IMR-90 (cell line): ENCODE measurements around the gene MEGF9. TPM values are rescaled to one million over a fixed set of nuclear protein-coding genes. Genes with fewer than 3 reads are reported as not detected.

Source experiments
- ATAC-seq: fragments of 200-7000 bp; cut with Tn5 transposase; 2 replicates; pipeline ENCODE4 v1.9.1; 2020; ENCODE audit warnings: low read depth, mild to moderate bottlenecking, moderate library complexity
- BruUV-seq: library from RNA; stranded (reverse); fragments of 400-500 nt; replicated peaks from 2 replicates; lab custom pipeline; 2021; lab: Mats Ljungman, UMichigan
- CTCF ChIA-PET: fragments of 300-600 bp; formaldehyde crosslinking; extraction: SDS; loops from one replicate; lab custom pipeline; 2021; ENCODE audit warnings: antibody characterized with exemption; lab: Yijun Ruan, JAX
- POLR2A ChIA-PET: fragments of 300-600 bp; sonication (Branson Sonifier 250); formaldehyde crosslinking; loops from one replicate; lab custom pipeline; 2022; ENCODE audit warnings: antibody characterized with exemption; ENCODE audit not compliant: unreplicated experiment; lab: Charles Lee
- DNase-seq: peaks from one replicate; pipeline ENCODE4 v3.0.0; 2013
- H2AFZ ChIP-seq: replicated peaks from 2 replicates; pipeline ENCODE3; 2013; ENCODE audit warnings: low read length, mild to moderate bottlenecking; ENCODE audit not compliant: poor library complexity
- H2AK5ac ChIP-seq: 2 replicates; pipeline ENCODE4 v1.6.1; 2013; ENCODE audit warnings: low read depth, low read length, inconsistent platforms
- H2AK9ac ChIP-seq: replicated peaks from 2 replicates; pipeline ENCODE3; 2013; ENCODE audit warnings: mild to moderate bottlenecking, low read depth, low read length, moderate library complexity; ENCODE audit not compliant: poor library complexity
- H2BK120ac ChIP-seq: 2 replicates; pipeline ENCODE4 v1.6.1; 2013; ENCODE audit warnings: low read depth, low read length, inconsistent platforms
- H2BK15ac ChIP-seq: 3 replicates; pipeline ENCODE4 v1.6.1; 2013; ENCODE audit warnings: low read depth, low read length, inconsistent platforms
- H2BK20ac ChIP-seq: 2 replicates; pipeline ENCODE4 v1.6.1; 2013; ENCODE audit warnings: low read depth, mild to moderate bottlenecking, inconsistent platforms, low read length, moderate library complexity
- H2BK5ac ChIP-seq: 2 replicates; pipeline ENCODE4 v1.6.1; 2013; ENCODE audit warnings: mild to moderate bottlenecking, low read depth, low read length, inconsistent platforms; ENCODE audit not compliant: poor library complexity, severe bottlenecking
- H3K14ac ChIP-seq: replicated peaks from 2 replicates; pipeline ENCODE4 v1.6.1; 2013; ENCODE audit warnings: low read depth, low read length, inconsistent platforms
- H3K18ac ChIP-seq: 2 replicates; pipeline ENCODE4 v1.6.1; 2013; ENCODE audit warnings: low read depth, low read length, control low read depth
- H3K23ac ChIP-seq: 2 replicates; pipeline ENCODE4 v1.6.1; 2013; ENCODE audit warnings: low read depth, low read length, inconsistent platforms
- H3K27ac ChIP-seq: 2 replicates; pipeline ENCODE4 v1.5.1; 2013; ENCODE audit warnings: mild to moderate bottlenecking, control low read depth, low read length; ENCODE audit not compliant: insufficient read depth
- H3K27me3 ChIP-seq: 2 replicates; pipeline ENCODE4 v1.6.1; 2013; ENCODE audit warnings: low read length; ENCODE audit not compliant: control insufficient read depth, insufficient read depth
- H3K36me3 ChIP-seq: 2 replicates; pipeline ENCODE4 v1.6.1; 2013; ENCODE audit warnings: low read length, mixed read lengths; ENCODE audit not compliant: control insufficient read depth, insufficient read depth
- H3K4ac ChIP-seq: 2 replicates; pipeline ENCODE4 v1.6.1; 2013; ENCODE audit warnings: low read depth, low read length, inconsistent platforms
- H3K4me1 ChIP-seq: 2 replicates; pipeline ENCODE4 v1.6.1; 2013; ENCODE audit warnings: low read length, mixed read lengths; ENCODE audit not compliant: control insufficient read depth, insufficient read depth
- H3K4me2 ChIP-seq: 2 replicates; pipeline ENCODE4 v1.6.1; 2013; ENCODE audit warnings: low read depth, mild to moderate bottlenecking, control low read depth, low read length, moderate library complexity
- H3K4me3 ChIP-seq: 2 replicates; pipeline ENCODE4 v1.5.1; 2013; ENCODE audit warnings: low read depth, mild to moderate bottlenecking, control low read depth, low read length, moderate library complexity; ENCODE audit not compliant: insufficient read depth
- H3K56ac ChIP-seq: 2 replicates; pipeline ENCODE4 v1.6.1; 2013; ENCODE audit warnings: low read length, inconsistent platforms; ENCODE audit not compliant: insufficient read depth; ENCODE audit errors: extremely low read depth
- H3K79me1 ChIP-seq, 2 experiments: 2 replicates each; pipeline ENCODE4 v1.6.1; 2013; ENCODE audit warnings: low read length in 2 of 2, inconsistent platforms in 1 of 2, low read depth in 1 of 2
- H3K9ac ChIP-seq: 2 replicates; pipeline ENCODE4 v1.6.1; 2013; ENCODE audit warnings: low read depth, low read length, control low read depth
- H3K9me1 ChIP-seq: 2 replicates; pipeline ENCODE4 v1.6.1; 2013; ENCODE audit warnings: low read length, inconsistent platforms; ENCODE audit not compliant: insufficient read depth
- H3K9me3 ChIP-seq: 2 replicates; pipeline ENCODE4 v1.6.1; 2013; ENCODE audit warnings: low read length; ENCODE audit not compliant: control insufficient read depth, insufficient read depth
- H4K20me1 ChIP-seq: 2 replicates; pipeline ENCODE4 v1.6.1; 2013; ENCODE audit warnings: low read length, inconsistent platforms; ENCODE audit not compliant: insufficient read depth
- H4K5ac ChIP-seq: 2 replicates; pipeline ENCODE4 v1.6.1; 2013; ENCODE audit warnings: mild to moderate bottlenecking, low read depth, low read length, control low read depth
- H4K8ac ChIP-seq, 2 experiments: 2 replicates each; pipeline ENCODE4 v1.6.1; 2013; ENCODE audit warnings: low read depth in 2 of 2, low read length in 2 of 2, control low read depth in 1 of 2, inconsistent platforms in 1 of 2
- H4K91ac ChIP-seq: 2 replicates; pipeline ENCODE4 v1.6.1; 2013; ENCODE audit warnings: low read depth, low read length, inconsistent platforms; ENCODE audit not compliant: insufficient read depth
- BHLHE40 ChIP-seq: fragments of 150-350 bp; IDR thresholded peaks from 2 replicates; pipeline ENCODE4 v1.6.1; 2016; ENCODE audit warnings: mild to moderate bottlenecking, low read depth, low read length
- CHD1 ChIP-seq: IDR thresholded peaks from 2 replicates; pipeline ENCODE4 v1.6.1; 2012; ENCODE audit warnings: low read depth, low read length, improper control_type of control experiment
- MAZ ChIP-seq: IDR thresholded peaks from 2 replicates; pipeline ENCODE4 v1.6.1; 2012; ENCODE audit warnings: low read depth, mild to moderate bottlenecking, low read length, improper control_type of control experiment, moderate library complexity, borderline replicate concordance
- NFE2L2 ChIP-seq: fragments of 150-350 bp; IDR thresholded peaks from 2 replicates; pipeline ENCODE4 v1.6.1; 2016; ENCODE audit warnings: low read depth, mild to moderate bottlenecking, low read length
- WGBS, 2 experiments: methylation state at CpG; one replicate each; pipeline versions ENCODE4 v1.1.5 to v1.1.7; 2013; ENCODE audit warnings: missing lambda C conversion rate in 2 of 2; ENCODE audit not compliant: insufficient read length in 1 of 2; ENCODE audit errors: extremely low coverage in 2 of 2; 5-methylcytosine and 5-hydroxymethylcytosine counted together
- dilution Hi-C: fragments of 300-500 bp; cut with HindIII; formaldehyde crosslinking; loops from one replicate; pipeline ENCODE4 v1.14.3; 2018; ENCODE audit warnings: low sequenced_read_pairs; ENCODE audit not compliant: unreplicated experiment
- in situ Hi-C: fragments of 300-500 bp; cut with MboI; formaldehyde crosslinking; loops from 3 replicates; pipeline ENCODE4 v1.14.3; 2019; ENCODE audit warnings: low sequenced_read_pairs, inconsistent platforms, mixed read lengths
- intact Hi-C: fragments of 100-400 bp; cut with micrococcal nuclease; formaldehyde crosslinking; loops from 2 replicates; pipeline ENCODE4 v1.10.0; 2022
- polyA plus RNA-seq, 3 experiments: library from polyadenylated mRNA; depleted of rRNA; stranded (reverse); fragments of >200 nt; gene quantifications; 2 replicates each; pipeline ENCODE4 v1.2.3, GENCODE V29; 2012; ENCODE audit warnings: low replicate concordance in 1 of 3
- total RNA-seq: library from RNA; depleted of rRNA; stranded (reverse); fragments of >200 nt; gene quantifications from 2 replicates; pipeline ENCODE4 v1.2.3, GENCODE V29; 2012
- TF ChIP-seq, protein P1 (sequence below): fragments of 150-350 bp; IDR thresholded peaks from 2 replicates; pipeline ENCODE4 v1.6.1; 2017; ENCODE audit warnings: mild to moderate bottlenecking, antibody characterized with exemption, low read length, low read depth
- TF ChIP-seq, protein P2 (sequence below): fragments of 150-350 bp; IDR thresholded peaks from 2 replicates; pipeline ENCODE4 v1.6.1; 2016; ENCODE audit warnings: low read depth, mild to moderate bottlenecking, low read length, moderate library complexity, borderline replicate concordance

The MEGF9 gene
- total and polyA plus RNA-seq, 2 of the 4 experiments (the other 2 are of a cell fraction): 3.4 TPM

DNA sequence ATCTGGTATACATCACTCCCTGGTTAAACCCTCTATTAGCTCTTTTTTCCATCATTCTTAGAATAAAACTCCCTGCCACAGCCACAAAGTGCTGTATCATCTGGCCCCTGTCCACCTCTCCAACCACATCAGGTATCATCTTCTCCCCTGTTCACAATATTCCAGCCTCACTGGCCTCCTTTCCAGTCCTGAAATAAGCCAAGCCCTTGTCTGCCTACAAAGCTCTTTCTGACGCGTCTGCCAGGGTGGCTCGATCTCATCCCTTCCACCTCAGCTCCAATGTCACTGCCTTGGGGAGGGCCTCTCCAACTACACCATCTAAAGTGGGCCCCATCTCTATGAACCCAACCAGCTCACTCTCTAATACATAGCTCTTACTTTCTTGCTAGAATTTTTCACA lies 155.8 kb downstream of the MEGF9 start:
- peaks cover 39 to 49% of the 10 kb centered on the region in 2 experiments for H3K79me1 ChIP-seq
- no peak overlapping the region for H2AFZ ChIP-seq
- no peaks in the 10 kb centered on the region for H3K27me3 ChIP-seq
- no peak overlapping the region for H2BK15ac ChIP-seq
- H3K36me3 ChIP-seq: peaks cover 7% of the 10 kb centered on the region
- in situ Hi-C loops: no loop called here
- no peak overlapping the region for H2AK9ac ChIP-seq
- H3K4me3 ChIP-seq: no peak overlapping the region
- H4K91ac ChIP-seq: no peak overlapping the region
- H2BK5ac ChIP-seq: no peak overlapping the region
- BruUV-seq: no TSS peak
- H3K9me1 ChIP-seq: peaks cover 13% of the 10 kb centered on the region
- no peak overlapping the region for H3K14ac ChIP-seq
- dilution Hi-C loops: no loop called here
- intact Hi-C loops: no loop called here
- H3K56ac ChIP-seq: no peak overlapping the region
- no peaks in the 10 kb centered on the region for H3K9me3 ChIP-seq
- no peak overlapping the region for H3K4ac ChIP-seq
- ChIA-PET CTCF (no interaction called here), POLR2A (no interaction called here)
- H4K8ac ChIP-seq: no peak overlapping the region
- no peak overlapping the region for H4K5ac ChIP-seq
- H3K27ac ChIP-seq: no peak overlapping the region
- no peaks in the 10 kb centered on the region for H3K4me1 ChIP-seq
- H3K18ac ChIP-seq: no peak overlapping the region
- ATAC-seq: no peak
- TF ChIP-seq BHLHE40 (no peak), CHD1 (no peak), MAZ (no peak), NFE2L2 (no peak)
- TF ChIP-seq, protein P1, sequence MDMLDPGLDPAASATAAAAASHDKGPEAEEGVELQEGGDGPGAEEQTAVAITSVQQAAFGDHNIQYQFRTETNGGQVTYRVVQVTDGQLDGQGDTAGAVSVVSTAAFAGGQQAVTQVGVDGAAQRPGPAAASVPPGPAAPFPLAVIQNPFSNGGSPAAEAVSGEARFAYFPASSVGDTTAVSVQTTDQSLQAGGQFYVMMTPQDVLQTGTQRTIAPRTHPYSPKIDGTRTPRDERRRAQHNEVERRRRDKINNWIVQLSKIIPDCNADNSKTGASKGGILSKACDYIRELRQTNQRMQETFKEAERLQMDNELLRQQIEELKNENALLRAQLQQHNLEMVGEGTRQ: no peak
- TF ChIP-seq, protein P2, sequence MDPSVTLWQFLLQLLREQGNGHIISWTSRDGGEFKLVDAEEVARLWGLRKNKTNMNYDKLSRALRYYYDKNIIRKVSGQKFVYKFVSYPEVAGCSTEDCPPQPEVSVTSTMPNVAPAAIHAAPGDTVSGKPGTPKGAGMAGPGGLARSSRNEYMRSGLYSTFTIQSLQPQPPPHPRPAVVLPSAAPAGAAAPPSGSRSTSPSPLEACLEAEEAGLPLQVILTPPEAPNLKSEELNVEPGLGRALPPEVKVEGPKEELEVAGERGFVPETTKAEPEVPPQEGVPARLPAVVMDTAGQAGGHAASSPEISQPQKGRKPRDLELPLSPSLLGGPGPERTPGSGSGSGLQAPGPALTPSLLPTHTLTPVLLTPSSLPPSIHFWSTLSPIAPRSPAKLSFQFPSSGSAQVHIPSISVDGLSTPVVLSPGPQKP: no peak
- no peak overlapping the region for H3K9ac ChIP-seq
- H2AK5ac ChIP-seq: no peak overlapping the region
- H4K20me1 ChIP-seq: 0 out of 2 replicates have a peak, but pooled peaks cover 3% of the 10 kb centered on the region
- no peak overlapping the region for H2BK20ac ChIP-seq
- no peak overlapping the region for H2BK120ac ChIP-seq
- no peak overlapping the region for H3K23ac ChIP-seq
- WGBS, 2 experiments: 100% methylated on average over 3 of the region's 3 CpGs; no CpG with 5 or more reads in 1 of the 2 experiments
- no peak overlapping the region for H3K4me2 ChIP-seq
- DNase-seq: no peak
